Pancreas (tissue), 10 donors: ENCODE data around the gene OR2W1. TPM values are rescaled to one million over a fixed set of nuclear protein-coding genes. Genes with fewer than 3 reads are reported as not detected.

Experiments used
- ATAC-seq, 4 donors: fragments of 200-7000 bp; cut with Tn5 transposase; one replicate each; pipeline versions ENCODE4 v1.8.0 to v1.9.1; 2020; ENCODE audit warnings: mild to moderate bottlenecking in 4 of 4, moderate library complexity in 4 of 4
- DNase-seq, 6 donors: peaks; one replicate each; pipeline ENCODE4 v3.0.0-alpha.2; 2020
- FAIRE-seq: peaks from 2 replicates; lab custom pipeline; 2012; peaks lifted over from hg19 to GRCh38; lab: Jason Lieb, UNC
- H3K27ac ChIP-seq, 4 donors: fragments of 200-600 bp; sonication (generic); 1 replicate in 3 of 4; 2 replicates in 1 of 4; pipeline versions ENCODE4 v1.5.0 to v1.8.0; 2020
- H3K27me3 ChIP-seq, 4 donors: fragments of 200-600 bp; one replicate each; pipeline ENCODE4 v1.8.0; 2021
- H3K36me3 ChIP-seq, 3 donors: fragments of 200-600 bp; sonication (generic) in 1 of 3; one replicate each; pipeline versions ENCODE4 v1.5.0 to v1.8.0; 2020 to 2021
- H3K4me1 ChIP-seq, 3 donors: fragments of 200-600 bp; one replicate each; pipeline ENCODE4 v1.8.0; 2021
- H3K4me3 ChIP-seq, 4 donors: fragments of 200-600 bp; sonication (generic) in 2 of 4; one replicate each; pipeline versions ENCODE4 v1.5.0 to v1.8.0; 2020 to 2021
- H3K9me3 ChIP-seq, 4 donors: fragments of 200-600 bp; one replicate each; pipeline ENCODE4 v1.8.0; 2021
- WGBS, 2 donors: extraction: QIAGEN DNeasy Blood & Tissue Kit; methylation state at CpG; one replicate each; pipeline ENCODE4 v1.1.7; 2013; 5-methylcytosine and 5-hydroxymethylcytosine counted together
- intact Hi-C, 3 donors: fragments of 100-400 bp; cut with DNase I; formaldehyde crosslinking; loops; one replicate each; pipeline versions ENCODE4 v1.11.1 to v1.14.2; 2022
- polyA plus RNA-seq, 2 donors: library from polyadenylated mRNA; stranded (reverse); fragments of 200-250 nt; gene quantifications; one replicate each; pipeline ENCODE4 v1.2.3, GENCODE V29; 2013
- total RNA-seq, 6 donors: library from RNA; stranded (reverse); fragmentation: NEBNext Ultra II Directional in 4 of 6; extraction: Animal tissue kit (Norgen Biotek cat#: 25700) in 4 of 6; gene quantifications; one replicate each; pipeline versions ENCODE4 v1.2.1 to v1.2.4, GENCODE V29; 2021 to 2023
- TF ChIP-seq, protein P1 (sequence below), 4 donors: fragments of 200-600 bp; sonication (generic) in 3 of 4; IDR thresholded peaks; one replicate each; pipeline versions ENCODE4 v1.5.0 to v1.8.0; 2021; ENCODE audit warnings: antibody characterized with exemption in 4 of 4
- donor health status: healthy with polysubstance abuse.
- donor health status: DM: no; HTN: no; CAD: no; lungs with moderate emphysema.
- donor health status: DM: no; HTN: no; CAD: no.
- donor health status: control.
- donor health status: control.
- donor health status: Bipolar disorder and iron deficiency.
- donor health status: DM: yes; HTN: yes; CAD: no.
- donor health status: DM: no; HTN: no; CAD: no.
- donor health status: DM: no; HTN: no; CAD: no.
- donor health status: DM: yes; HTN: yes; CAD: no.

OR2W1 gene
- total and polyA plus RNA-seq, 8 donors: not detected

DNA sequence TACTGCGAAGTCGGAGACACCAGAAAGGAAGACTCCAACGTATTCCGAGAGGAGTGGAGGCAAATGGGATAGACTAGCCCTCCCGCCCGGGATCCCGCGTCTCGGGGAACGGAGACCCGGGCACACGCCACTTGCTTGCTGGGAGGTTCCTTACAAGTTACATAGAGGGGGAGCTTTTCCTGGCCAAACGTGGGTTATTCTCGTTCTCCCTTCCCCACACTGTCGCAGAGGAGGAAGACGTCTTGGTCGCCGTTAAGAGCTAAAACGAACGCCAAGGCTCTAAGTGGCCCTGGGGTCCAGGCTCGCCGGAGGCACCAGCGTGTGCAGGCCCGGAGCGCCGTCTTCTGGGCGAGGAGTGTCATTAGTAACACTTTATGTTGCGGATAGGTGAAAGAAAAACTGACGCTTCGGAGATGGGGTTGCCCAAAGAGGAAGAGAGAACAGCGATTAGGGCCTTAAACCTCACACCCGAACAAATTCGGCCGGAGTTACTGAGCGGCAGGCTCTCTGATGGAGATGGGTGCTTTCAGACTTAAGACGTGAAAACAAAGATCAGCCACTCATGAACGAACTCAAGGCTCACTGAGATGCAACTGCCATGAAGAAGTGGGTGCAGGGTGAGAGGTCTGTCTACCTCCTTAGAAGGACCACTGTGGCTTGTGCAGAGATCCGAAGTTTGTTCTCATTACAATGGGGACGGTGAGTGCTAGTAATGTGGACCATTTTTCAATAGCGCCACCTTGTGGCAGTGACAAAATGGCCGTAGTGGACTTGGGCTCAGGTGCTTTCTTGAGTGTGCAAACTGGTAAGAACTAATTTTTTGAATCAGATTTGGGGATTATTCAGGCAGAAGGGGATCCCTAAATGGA lies 28.2 kb downstream of the OR2W1 start:
- Histone ChIP-seq H3K36me3 (no peaks in the 10 kb centered on the region), H3K27me3 (peaks cover 0 to 14% (median 0%) of the 10 kb centered on the region in 4 donors), H3K9me3 (no peaks in the 10 kb centered on the region), H3K27ac (no peak overlapping the region), H3K4me3 (peak overlapping the region in 3 of 4 donors; percentile 13 to 44 (median 26)), H3K4me1 (no peaks in the 10 kb centered on the region)
- peak; percentile 92 to 98 (median 96) for ATAC-seq
- intact Hi-C loops: loop anchor here in 2 of 3 donors (10.0 kb wide), 3 partner anchors 182 to 352 kb away; no protein-coding TSS in a partner anchor
- peak; percentile 56 to 87 (median 70) for DNase-seq
- FAIRE-seq: no peak
- WGBS, 2 donors: 1 to 2% methylated on average over 41 of the region's 41 CpGs
- TF ChIP-seq, protein P1, sequence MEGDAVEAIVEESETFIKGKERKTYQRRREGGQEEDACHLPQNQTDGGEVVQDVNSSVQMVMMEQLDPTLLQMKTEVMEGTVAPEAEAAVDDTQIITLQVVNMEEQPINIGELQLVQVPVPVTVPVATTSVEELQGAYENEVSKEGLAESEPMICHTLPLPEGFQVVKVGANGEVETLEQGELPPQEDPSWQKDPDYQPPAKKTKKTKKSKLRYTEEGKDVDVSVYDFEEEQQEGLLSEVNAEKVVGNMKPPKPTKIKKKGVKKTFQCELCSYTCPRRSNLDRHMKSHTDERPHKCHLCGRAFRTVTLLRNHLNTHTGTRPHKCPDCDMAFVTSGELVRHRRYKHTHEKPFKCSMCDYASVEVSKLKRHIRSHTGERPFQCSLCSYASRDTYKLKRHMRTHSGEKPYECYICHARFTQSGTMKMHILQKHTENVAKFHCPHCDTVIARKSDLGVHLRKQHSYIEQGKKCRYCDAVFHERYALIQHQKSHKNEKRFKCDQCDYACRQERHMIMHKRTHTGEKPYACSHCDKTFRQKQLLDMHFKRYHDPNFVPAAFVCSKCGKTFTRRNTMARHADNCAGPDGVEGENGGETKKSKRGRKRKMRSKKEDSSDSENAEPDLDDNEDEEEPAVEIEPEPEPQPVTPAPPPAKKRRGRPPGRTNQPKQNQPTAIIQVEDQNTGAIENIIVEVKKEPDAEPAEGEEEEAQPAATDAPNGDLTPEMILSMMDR (IDR thresholded peaks at IDR 0.05): peak; percentile 55 to 88 (median 78)

- Histone ChIP-seq H3K9me3 (no peaks in the 10 kb centered on the region), H3K36me3 (no peaks in the 10 kb centered on the region), H3K4me1 (no peaks in the 10 kb centered on the region), H3K4me3 (no peak overlapping the region), H3K27ac (no peak overlapping the region), H3K27me3 (peaks cover 0 to 11% (median 0%) of the 10 kb centered on the region in 4 donors)
- FAIRE-seq (no peak), DNase-seq (peak in 2 of 6 donors; percentile 16 to 62), ATAC-seq (no peak)
- intact Hi-C loops: loop anchor here in 2 of 3 donors (5.0 to 10.0 kb wide), 4 partner anchors 178 to 350 kb away; no protein-coding TSS in a partner anchor
- WGBS, 2 donors: 43 to 47% methylated on average over 74 to 79 of the region's 79 CpGs
- TF ChIP-seq, protein P1 (IDR thresholded peaks at IDR 0.05): no peak
Measured at GRCh38 chr6:29014729-29015608, 30.0 kb downstream of the OR2W1 start.

DNA sequence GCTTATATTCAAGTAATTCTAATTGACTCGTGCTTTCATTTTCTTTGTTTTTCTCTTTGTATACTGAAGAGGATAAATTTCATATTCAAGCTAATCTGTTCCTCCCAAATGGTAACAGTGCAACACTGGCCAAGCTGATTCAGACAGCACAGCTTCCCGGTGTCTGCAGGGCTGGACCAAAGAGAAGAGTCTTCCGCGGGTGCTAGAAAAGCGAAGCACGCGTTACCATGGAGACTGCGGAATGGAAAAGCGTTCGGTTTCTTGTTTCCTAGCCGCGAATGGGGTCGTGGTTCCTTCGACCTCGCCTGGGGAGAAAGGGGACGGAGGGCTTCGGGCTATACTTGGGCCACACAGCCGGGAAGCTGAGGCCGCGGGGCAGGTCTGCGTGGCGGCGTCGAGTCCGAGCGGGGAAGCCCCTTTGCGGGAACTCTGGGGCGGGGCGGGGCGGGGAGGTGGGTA lies 33.7 kb downstream of the OR2W1 start:
- H3K4me3 ChIP-seq: peak overlapping the region in 2 of 4 donors; percentile 7 to 37
- no peaks in the 10 kb centered on the region for H3K4me1 ChIP-seq
- peaks cover 0 to 21% (median 0%) of the 10 kb centered on the region in 4 donors for H3K27me3 ChIP-seq
- intact Hi-C loops: loop anchor here in 2 of 3 donors (5.0 to 10.0 kb wide), 4 partner anchors 174 to 347 kb away; no protein-coding TSS in a partner anchor
- TF ChIP-seq, protein P1 (IDR thresholded peaks at IDR 0.05): no peak
- WGBS, 2 donors: 2 to 3% methylated on average over 30 of the region's 30 CpGs
- no peaks in the 10 kb centered on the region for H3K36me3 ChIP-seq
- no peak for FAIRE-seq
- no peaks in the 10 kb centered on the region for H3K9me3 ChIP-seq
- H3K27ac ChIP-seq: no peak overlapping the region
- peak in 3 of 4 donors; percentile 68 to 73 (median 70) for ATAC-seq
- DNase-seq: peak in 2 of 6 donors; percentile 13 to 31

GRCh38 chr6:29009358-29009757 lies 35.6 kb downstream of the OR2W1 start:
- no peaks in the 10 kb centered on the region for H3K9me3 ChIP-seq
- peaks cover 0 to 4% (median 3%) of the 10 kb centered on the region in 3 donors for H3K4me1 ChIP-seq
- FAIRE-seq: no peak
- H3K27ac ChIP-seq: no peak overlapping the region
- intact Hi-C loops: no loop called here
- ATAC-seq: no peak
- DNase-seq: no peak
- WGBS, 2 donors: 13 to 16% methylated on average over 1 of the region's 1 CpG
- H3K36me3 ChIP-seq: no peaks in the 10 kb centered on the region
- TF ChIP-seq, protein P1 (IDR thresholded peaks at IDR 0.05): no peak
- no peak overlapping the region for H3K4me3 ChIP-seq
- peaks cover 0 to 21% (median 0%) of the 10 kb centered on the region in 4 donors for H3K27me3 ChIP-seq
